Gastrocnemius medialis (tissue), 4 donors: ENCODE data around the gene NPNT.

Source experiments
- CTCF ChIP-seq, 5 experiments: fragments of 450-650 bp in 3 of 5; fragments of 200-600 bp in 2 of 5; sonication (generic) in 2 of 5; IDR thresholded peaks in 4 of 5; conservative IDR thresholded peaks in 1 of 5; 1 replicate in 4 of 5; 2 replicates in 1 of 5; pipeline ENCODE4 v1.5.1; 2016 to 2019; ENCODE audit warnings: antibody characterized with exemption in 5 of 5, mild to moderate bottlenecking in 3 of 5, moderate library complexity in 3 of 5
- POLR2A ChIP-seq, 2 donors: fragments of 450-650 bp; IDR thresholded peaks; one replicate each; pipeline ENCODE4 v1.6.1; 2017; ENCODE audit warnings: antibody characterized with exemption in 2 of 2, mild to moderate bottlenecking in 2 of 2, moderate library complexity in 2 of 2

GRCh38 chr4:105870963-105871362, 24.3 kb upstream of the NPNT start:
- no peak for TF ChIP-seq CTCF (IDR thresholded peaks at IDR 0.05 in 4 of 5, conservative IDR thresholded peaks at IDR 0.05 in 1 of 5)
- TF ChIP-seq POLR2A (IDR thresholded peaks at IDR 0.05): no peak
